Measurements from ENCODE around the gene FTCD. TPM values are rescaled to one million over a fixed set of nuclear protein-coding genes. Genes with fewer than 3 reads are reported as not detected.

Gene FTCD
- total and polyA plus RNA-seq, 2 of the 4 experiments (the other 2 are of a cell fraction), result 0.55 TPM; not detected in 1

DNA sequence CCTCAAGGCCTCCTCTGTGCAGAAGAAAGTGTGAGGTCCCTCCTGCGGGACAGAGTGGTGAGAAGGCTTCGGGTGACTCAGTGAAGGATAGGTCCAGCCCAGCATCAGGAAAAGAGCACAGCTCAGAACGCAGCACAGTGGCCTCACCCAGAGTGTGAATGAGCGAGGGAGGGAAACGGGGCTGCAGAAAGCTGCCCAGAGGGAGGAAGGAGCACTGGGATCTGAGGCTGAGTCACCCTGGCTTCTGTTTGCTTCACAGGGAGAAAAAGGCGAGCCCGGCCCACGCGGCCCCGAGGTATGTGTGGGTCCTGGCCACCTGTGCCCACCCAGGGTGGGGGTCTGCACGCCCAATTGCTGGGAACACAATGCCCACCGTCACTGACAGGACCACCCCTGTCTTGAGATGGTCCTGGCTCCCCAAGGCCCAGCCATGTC is 33.1 kb downstream of the FTCD start:
- Histone ChIP-seq H2BK15ac (ENCODE audit: low read depth, low read length) (no peak overlapping the region), H3K18ac (ENCODE audit: low read depth, low read length) (no peak overlapping the region), H3K36me3 (ENCODE audit: control insufficient read depth, insufficient read depth, low read length) (peaks cover 99% of the 10 kb centered on the region), H3K27ac (ENCODE audit: insufficient read depth, low read length) (peak overlapping the region; percentile 34), H2AK5ac (ENCODE audit: low read depth, low read length) (peak overlapping the region; percentile 54; the same call in 1 of the 2 replicates), H3K4me3 (ENCODE audit: insufficient read depth, low read depth, low read length) (no peak overlapping the region), H3K9me1 (ENCODE audit: insufficient read depth, low read length) (peaks cover 22% of the 10 kb centered on the region), H3K9me3 (ENCODE audit: control insufficient read depth, insufficient read depth, low read length) (no peaks in the 10 kb centered on the region), H2BK5ac (ENCODE audit: low read depth, low read length, poor library complexity, severe bottlenecking) (peak overlapping the region; percentile 79), H4K20me1 (ENCODE audit: insufficient read depth, low read length) (peaks cover 92% of the 10 kb centered on the region), H4K8ac (ENCODE audit: low read depth in 2 of 2, low read length in 2 of 2) (no peak overlapping the region), H4K91ac (ENCODE audit: insufficient read depth, low read depth, low read length) (no peak overlapping the region), H3K4ac (ENCODE audit: low read depth, low read length) (peak overlapping the region; percentile 45), H2BK120ac (ENCODE audit: low read depth, low read length) (no peak overlapping the region), H3K4me2 (ENCODE audit: low read depth, low read length) (no peak overlapping the region), H2AFZ (replicated peaks; ENCODE audit: low read length, poor library complexity) (no peak overlapping the region), H3K4me1 (ENCODE audit: control insufficient read depth, insufficient read depth, low read length) (peaks cover 9% of the 10 kb centered on the region; the same call in 1 of the 2 replicates), H3K23ac (ENCODE audit: low read depth, low read length) (no peak overlapping the region), H3K27me3 (ENCODE audit: control insufficient read depth, insufficient read depth, low read length) (no peaks in the 10 kb centered on the region), H3K79me1 (ENCODE audit: low read depth in 1 of 2, low read length in 2 of 2) (peaks cover 17 to 97% of the 10 kb centered on the region in 2 experiments), H2BK20ac (ENCODE audit: low read depth, low read length) (no peak overlapping the region), H3K56ac (ENCODE audit: extremely low read depth, insufficient read depth, low read length) (no peak overlapping the region), H3K9ac (ENCODE audit: low read depth, low read length) (no peak overlapping the region), H2AK9ac (replicated peaks; ENCODE audit: low read depth, low read length, poor library complexity) (peak overlapping the region; percentile 15), H4K5ac (ENCODE audit: low read depth, low read length) (no peak overlapping the region), H3K14ac (replicated peaks; ENCODE audit: low read depth, low read length) (0 out of 2 replicates have a peak overlapping the region, but pooled peaks have one; percentile 11)
- intact Hi-C loops (cut with micrococcal nuclease), result no loop called here
- 0 out of 2 replicates have a peak, but pooled peaks have one; percentile 3 for TF ChIP-seq FOS (IDR thresholded peaks at IDR 0.05; ENCODE audit: low read depth, low read length)
- TF ChIP-seq MXI1 (IDR thresholded peaks at IDR 0.05; ENCODE audit: borderline replicate concordance, low read depth, low read length), result no peak
- no TSS peak for BruUV-seq (replicated peaks)
- ATAC-seq (ENCODE audit: low read depth), result peak; percentile 36
- DNase-seq, result peak; percentile 78
- ChIA-PET CTCF (no interaction called here), POLR2A (ENCODE audit: unreplicated experiment) (no interaction called here)
- dilution Hi-C loops (cut with HindIII; ENCODE audit: low sequenced_read_pairs, unreplicated experiment), result no loop called here
- 72% methylated on average over 7 of the region's 12 CpGs; no CpG with 5 or more reads in 1 of the 2 experiments for WGBS, 2 experiments (ENCODE audit: extremely low coverage in 2 of 2, insufficient read length in 1 of 2)
- in situ Hi-C loops (cut with MboI; ENCODE audit: low sequenced_read_pairs), result no loop called here
